ENCODE results near the gene OR13H1. TPM values are rescaled to one million over a fixed set of nuclear protein-coding genes. Genes with fewer than 3 reads are reported as not detected.
"Not testable (repeated sequence)": the region's sequence is repeated elsewhere in the genome, so short reads cannot be mapped to it uniquely, and the experiment has no call there.

OR13H1 gene
- total RNA-seq, 1 experiment from 2014 or later: not detected

- POLR2A ChIA-PET: no interaction called here
- no peak overlapping the region for H3K4me3 Mint-ChIP-seq (ENCODE audit: unreplicated experiment)
- H3K27ac Mint-ChIP-seq (ENCODE audit: low read depth, unreplicated experiment): no peak overlapping the region
- H3K27me3 Mint-ChIP-seq (ENCODE audit: insufficient read depth, unreplicated experiment): peaks cover 57% of the 10 kb centered on the region
- TF ChIP-seq, protein P1, sequence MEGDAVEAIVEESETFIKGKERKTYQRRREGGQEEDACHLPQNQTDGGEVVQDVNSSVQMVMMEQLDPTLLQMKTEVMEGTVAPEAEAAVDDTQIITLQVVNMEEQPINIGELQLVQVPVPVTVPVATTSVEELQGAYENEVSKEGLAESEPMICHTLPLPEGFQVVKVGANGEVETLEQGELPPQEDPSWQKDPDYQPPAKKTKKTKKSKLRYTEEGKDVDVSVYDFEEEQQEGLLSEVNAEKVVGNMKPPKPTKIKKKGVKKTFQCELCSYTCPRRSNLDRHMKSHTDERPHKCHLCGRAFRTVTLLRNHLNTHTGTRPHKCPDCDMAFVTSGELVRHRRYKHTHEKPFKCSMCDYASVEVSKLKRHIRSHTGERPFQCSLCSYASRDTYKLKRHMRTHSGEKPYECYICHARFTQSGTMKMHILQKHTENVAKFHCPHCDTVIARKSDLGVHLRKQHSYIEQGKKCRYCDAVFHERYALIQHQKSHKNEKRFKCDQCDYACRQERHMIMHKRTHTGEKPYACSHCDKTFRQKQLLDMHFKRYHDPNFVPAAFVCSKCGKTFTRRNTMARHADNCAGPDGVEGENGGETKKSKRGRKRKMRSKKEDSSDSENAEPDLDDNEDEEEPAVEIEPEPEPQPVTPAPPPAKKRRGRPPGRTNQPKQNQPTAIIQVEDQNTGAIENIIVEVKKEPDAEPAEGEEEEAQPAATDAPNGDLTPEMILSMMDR (IDR thresholded peaks at IDR 0.05; ENCODE audit: unreplicated experiment): no peak
- BruUV-seq (replicated peaks): no TSS peak
- intact Hi-C loops (cut with micrococcal nuclease): no loop called here
- no peak for DNase-seq (ENCODE audit: unreplicated experiment)
- CTCF ChIA-PET: no interaction called here
- H3K4me1 Mint-ChIP-seq (ENCODE audit: insufficient read depth, unreplicated experiment): no peaks in the 10 kb centered on the region
- H3K36me3 Mint-ChIP-seq (ENCODE audit: insufficient read depth, unreplicated experiment): no peaks in the 10 kb centered on the region
- no peaks in the 10 kb centered on the region for H3K9me3 Mint-ChIP-seq (ENCODE audit: unreplicated experiment)
Measured at GRCh38 chrX:131544218-131544617, 344 bp downstream of the OR13H1 start.

DNA sequence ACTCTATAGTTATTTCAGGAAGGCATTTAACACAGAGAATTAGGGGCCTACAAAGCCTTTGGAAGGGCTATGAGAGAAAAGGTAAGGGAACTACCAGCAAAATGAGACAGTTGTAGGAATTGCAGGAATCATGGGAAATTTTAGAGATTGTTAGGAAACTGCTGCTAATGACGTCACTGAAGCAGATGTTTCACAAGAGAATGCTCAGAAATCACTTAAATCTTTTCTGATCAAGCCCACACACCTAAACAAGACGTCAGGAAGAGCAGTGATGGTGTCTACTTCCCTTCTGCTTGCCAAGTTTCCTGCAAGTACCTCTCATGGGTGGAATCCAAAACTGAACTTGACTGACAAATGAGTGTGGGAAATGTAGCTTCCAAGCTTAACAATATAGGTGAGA lies 5.1 kb downstream of the OR13H1 start:
- Mint-ChIP-seq H3K27me3 (ENCODE audit: insufficient read depth, unreplicated experiment) (peaks cover 52% of the 10 kb centered on the region), H3K4me1 (ENCODE audit: insufficient read depth, unreplicated experiment) (no peaks in the 10 kb centered on the region), H3K36me3 (ENCODE audit: insufficient read depth, unreplicated experiment) (no peaks in the 10 kb centered on the region), H3K27ac (ENCODE audit: low read depth, unreplicated experiment) (no peak overlapping the region), H3K4me3 (ENCODE audit: unreplicated experiment) (no peak overlapping the region), H3K9me3 (ENCODE audit: unreplicated experiment) (no peaks in the 10 kb centered on the region)
- POLR2A ChIA-PET: no interaction called here
- DNase-seq (ENCODE audit: unreplicated experiment): no peak
- intact Hi-C loops (cut with micrococcal nuclease): no loop called here
- TF ChIP-seq, protein P1 (IDR thresholded peaks at IDR 0.05; ENCODE audit: unreplicated experiment): no peak
- CTCF ChIA-PET: interaction anchor here (1.4 kb wide), 1 partner anchor 13 kb away, joined by 4 read pairs; no protein-coding TSS in a partner anchor
- no TSS peak for BruUV-seq (replicated peaks)

DNA sequence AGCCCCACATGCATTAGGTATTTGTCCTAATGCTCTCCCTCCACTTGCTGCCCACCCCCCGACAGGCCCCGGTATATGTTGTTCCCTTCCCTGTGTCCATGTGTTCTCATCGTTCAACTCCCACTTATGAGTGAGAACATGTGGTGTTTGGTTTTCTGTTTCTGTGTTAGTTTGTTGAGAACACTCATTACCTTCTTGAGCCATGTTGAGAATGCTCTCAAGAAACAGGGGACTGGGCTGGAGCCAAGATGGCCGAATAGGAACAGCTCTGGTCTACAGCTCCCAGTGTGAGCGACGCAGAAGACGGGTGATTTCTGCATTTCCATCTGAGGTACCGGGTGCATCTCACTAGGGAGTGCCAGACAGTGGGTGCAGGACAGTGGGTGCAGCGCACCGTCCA lies 8.6 kb downstream of the OR13H1 start:
- CTCF ChIA-PET; DNase-seq (ENCODE audit: unreplicated experiment); H3K4me1 Mint-ChIP-seq (ENCODE audit: insufficient read depth, unreplicated experiment); intact Hi-C loops (cut with micrococcal nuclease); H3K9me3 Mint-ChIP-seq (ENCODE audit: unreplicated experiment); POLR2A ChIA-PET; H3K4me3 Mint-ChIP-seq (ENCODE audit: unreplicated experiment); BruUV-seq (replicated peaks); H3K36me3 Mint-ChIP-seq (ENCODE audit: insufficient read depth, unreplicated experiment); H3K27ac Mint-ChIP-seq (ENCODE audit: low read depth, unreplicated experiment): not testable (repeated sequence)
- peaks cover 64% of the 10 kb centered on the region for H3K27me3 Mint-ChIP-seq (ENCODE audit: insufficient read depth, unreplicated experiment)

GRCh38 chrX:131558562-131558961 lies 14.7 kb downstream of the OR13H1 start:
- DNase-seq (ENCODE audit: unreplicated experiment): no peak
- Mint-ChIP-seq H3K4me1 (ENCODE audit: insufficient read depth, unreplicated experiment) (no peaks in the 10 kb centered on the region), H3K27me3 (ENCODE audit: insufficient read depth, unreplicated experiment) (peaks cover 70% of the 10 kb centered on the region), H3K36me3 (ENCODE audit: insufficient read depth, unreplicated experiment) (no peaks in the 10 kb centered on the region), H3K27ac (ENCODE audit: low read depth, unreplicated experiment) (no peak overlapping the region), H3K4me3 (ENCODE audit: unreplicated experiment) (no peak overlapping the region), H3K9me3 (ENCODE audit: unreplicated experiment) (no peaks in the 10 kb centered on the region)
- intact Hi-C loops (cut with micrococcal nuclease): no loop called here
- ChIA-PET POLR2A (no interaction called here), CTCF (no interaction called here)
- TF ChIP-seq, protein P1 (IDR thresholded peaks at IDR 0.05; ENCODE audit: unreplicated experiment): no peak
- no TSS peak for BruUV-seq (replicated peaks)

DNA sequence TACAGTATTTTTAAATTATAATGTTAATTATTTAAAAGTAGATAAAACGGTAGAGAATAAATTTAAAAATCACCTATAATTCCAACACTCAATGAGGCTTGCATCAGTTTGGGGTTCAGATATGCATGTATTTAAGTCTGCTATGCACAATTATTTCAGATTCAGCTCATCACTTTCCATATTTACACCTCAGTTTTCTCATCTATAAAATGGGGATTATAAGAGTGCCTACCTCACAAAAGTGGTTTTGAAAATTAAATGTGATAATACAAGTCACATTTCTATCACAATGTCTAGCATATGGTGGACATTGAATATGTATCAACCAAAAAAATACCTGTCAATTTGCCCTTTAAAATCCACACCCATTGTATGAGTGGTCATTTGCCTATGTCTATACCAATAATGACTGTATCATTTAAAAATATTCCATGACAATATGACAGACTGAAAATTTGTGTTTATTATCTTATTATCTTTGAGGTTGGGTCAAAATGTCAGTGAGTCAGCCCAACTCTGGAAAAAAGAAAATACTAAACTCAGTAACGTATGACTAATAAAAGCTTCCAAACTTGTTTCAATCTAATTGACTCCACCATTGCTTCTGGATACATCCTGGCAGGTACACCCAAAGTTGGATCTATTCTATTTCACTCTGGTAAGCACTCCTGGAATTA lies 20.8 kb downstream of the OR13H1 start:
- Mint-ChIP-seq H3K27ac (ENCODE audit: low read depth, unreplicated experiment) (no peak overlapping the region), H3K9me3 (ENCODE audit: unreplicated experiment) (no peaks in the 10 kb centered on the region), H3K36me3 (ENCODE audit: insufficient read depth, unreplicated experiment) (no peaks in the 10 kb centered on the region), H3K27me3 (ENCODE audit: insufficient read depth, unreplicated experiment) (peaks cover 79% of the 10 kb centered on the region), H3K4me1 (ENCODE audit: insufficient read depth, unreplicated experiment) (peaks cover 5% of the 10 kb centered on the region), H3K4me3 (ENCODE audit: unreplicated experiment) (no peak overlapping the region)
- intact Hi-C loops (cut with micrococcal nuclease): no loop called here
- POLR2A ChIA-PET: no interaction called here
- no TSS peak for BruUV-seq (replicated peaks)
- TF ChIP-seq, protein P1 (IDR thresholded peaks at IDR 0.05; ENCODE audit: unreplicated experiment): no peak
- CTCF ChIA-PET: no interaction called here
- DNase-seq (ENCODE audit: unreplicated experiment): no peak
